Suprapubic skin (tissue), 4 donors: ENCODE measurements around the gene ASTN2. TPM values are rescaled to one million over a fixed set of nuclear protein-coding genes. Genes with fewer than 3 reads are reported as not detected.

ENCODE experiments used
- DNase-seq, 2 donors: peaks; one replicate each; pipeline ENCODE4 v3.0.0-alpha.2; 2019; ENCODE audit warnings: low spot score in 2 of 2
- H3K27ac ChIP-seq: fragments of 200-600 bp; sonication (generic); one replicate; pipeline ENCODE4 v1.5.1; 2019
- H3K27me3 ChIP-seq: fragments of 200-600 bp; sonication (generic); one replicate; pipeline ENCODE4 v1.5.1; 2019
- H3K36me3 ChIP-seq: fragments of 200-600 bp; sonication (generic); one replicate; pipeline ENCODE4 v1.5.1; 2019
- H3K4me1 ChIP-seq: fragments of 200-600 bp; sonication (generic); one replicate; pipeline ENCODE4 v1.5.1; 2019
- H3K4me3 ChIP-seq: fragments of 200-600 bp; sonication (generic); one replicate; pipeline ENCODE4 v1.5.1; 2019; ENCODE audit warnings: mild to moderate bottlenecking
- H3K9me3 ChIP-seq: fragments of 200-600 bp; sonication (generic); one replicate; pipeline ENCODE4 v1.5.1; 2019
- CTCF ChIP-seq, 2 donors: fragments of 200-600 bp in 1 of 2; fragments of 450-650 bp in 1 of 2; sonication (generic) in 1 of 2; IDR thresholded peaks; one replicate each; pipeline ENCODE4 v1.5.1; 2016 to 2019; ENCODE audit warnings: antibody characterized with exemption in 2 of 2, mild to moderate bottlenecking in 1 of 2, moderate library complexity in 1 of 2
- EP300 ChIP-seq: sonication (generic); formaldehyde crosslinking; IDR thresholded peaks from one replicate; pipeline ENCODE4 v1.6.1; 2017; ENCODE audit warnings: antibody characterized with exemption
- POLR2A ChIP-seq, 2 donors: fragments of 450-650 bp; IDR thresholded peaks; one replicate each; pipeline ENCODE4 v1.6.1; 2017; ENCODE audit warnings: antibody characterized with exemption in 2 of 2, mild to moderate bottlenecking in 2 of 2, moderate library complexity in 2 of 2
- POLR2AphosphoS5 ChIP-seq, 3 donors: sonication (generic); formaldehyde crosslinking; IDR thresholded peaks; one replicate each; pipeline ENCODE4 v1.6.1; 2017; ENCODE audit warnings: antibody characterized with exemption in 3 of 3
- WGBS: methylation state at CpG from one replicate; pipeline ENCODE4 v1.1.5; 2018; 5-methylcytosine and 5-hydroxymethylcytosine counted together
- total RNA-seq, 4 donors: library from RNA; depleted of rRNA; stranded (reverse); fragments of >200 nt; gene quantifications; one replicate each; pipeline ENCODE4 v1.1.0, GENCODE V29; 2016

Gene ASTN2
- total RNA-seq, 4 donors from 2014 or later: 2.0 to 6.9 (median 3.8) TPM

- WGBS: 71% methylated on average over 5 of the region's 5 CpGs
- Histone ChIP-seq H3K27me3 (no peaks in the 10 kb centered on the region), H3K36me3 (no peaks in the 10 kb centered on the region), H3K27ac (no peak overlapping the region), H3K4me1 (no peaks in the 10 kb centered on the region), H3K4me3 (no peak overlapping the region), H3K9me3 (no peaks in the 10 kb centered on the region)
- TF ChIP-seq CTCF (IDR thresholded peaks at IDR 0.05): no peak
- no peak for DNase-seq
Observed at GRCh38 chr9:116765011-116765410, 649.8 kb downstream of the ASTN2 start.

GRCh38 chr9:116763770-116764169, 651.1 kb downstream of the ASTN2 start:
- H3K4me3 ChIP-seq: no peak overlapping the region
- no peaks in the 10 kb centered on the region for H3K4me1 ChIP-seq
- no peak overlapping the region for H3K27ac ChIP-seq
- no peaks in the 10 kb centered on the region for H3K36me3 ChIP-seq
- DNase-seq: no peak
- 70% methylated on average over 2 of the region's 2 CpGs for WGBS
- no peaks in the 10 kb centered on the region for H3K27me3 ChIP-seq
- TF ChIP-seq CTCF (IDR thresholded peaks at IDR 0.05) (no peak), POLR2AphosphoS5 (IDR thresholded peaks at IDR 0.05) (no peak), EP300 (no peak), POLR2A (IDR thresholded peaks at IDR 0.05) (no peak)
- no peaks in the 10 kb centered on the region for H3K9me3 ChIP-seq

- no peaks in the 10 kb centered on the region for H3K4me1 ChIP-seq
- H3K27me3 ChIP-seq: no peaks in the 10 kb centered on the region
- H3K9me3 ChIP-seq: no peaks in the 10 kb centered on the region
- no peak overlapping the region for H3K27ac ChIP-seq
- no peaks in the 10 kb centered on the region for H3K36me3 ChIP-seq
- TF ChIP-seq CTCF (IDR thresholded peaks at IDR 0.05) (no peak), POLR2A (IDR thresholded peaks at IDR 0.05) (no peak), POLR2AphosphoS5 (IDR thresholded peaks at IDR 0.05) (no peak), EP300 (no peak)
- no peak overlapping the region for H3K4me3 ChIP-seq
- WGBS: 51% methylated on average over 5 of the region's 5 CpGs
- no peak for DNase-seq
Observed at GRCh38 chr9:116760636-116761035, 654.2 kb downstream of the ASTN2 start.

GRCh38 chr9:116757030-116757429, 657.8 kb downstream of the ASTN2 start:
- Histone ChIP-seq H3K36me3 (no peaks in the 10 kb centered on the region), H3K4me1 (no peaks in the 10 kb centered on the region), H3K27me3 (no peaks in the 10 kb centered on the region), H3K27ac (no peak overlapping the region), H3K4me3 (no peak overlapping the region), H3K9me3 (no peaks in the 10 kb centered on the region)
- TF ChIP-seq EP300 (no peak), POLR2AphosphoS5 (IDR thresholded peaks at IDR 0.05) (no peak), POLR2A (IDR thresholded peaks at IDR 0.05) (no peak), CTCF (IDR thresholded peaks at IDR 0.05) (no peak)
- no peak for DNase-seq
- WGBS: 61% methylated on average over 7 of the region's 7 CpGs

- Histone ChIP-seq H3K27me3 (no peaks in the 10 kb centered on the region), H3K9me3 (no peaks in the 10 kb centered on the region), H3K4me3 (no peak overlapping the region), H3K36me3 (no peaks in the 10 kb centered on the region), H3K27ac (no peak overlapping the region), H3K4me1 (no peaks in the 10 kb centered on the region)
- no peak for TF ChIP-seq EP300
- no peak for TF ChIP-seq CTCF (IDR thresholded peaks at IDR 0.05)
- TF ChIP-seq POLR2AphosphoS5 (IDR thresholded peaks at IDR 0.05): no peak
- no peak for TF ChIP-seq POLR2A (IDR thresholded peaks at IDR 0.05)
- no peak for DNase-seq
- 48% methylated on average over 1 of the region's 1 CpG for WGBS
Observed at GRCh38 chr9:116753389-116753788, 661.5 kb downstream of the ASTN2 start.
